GM18870 (cell line): Measurements from ENCODE around the gene NOTCH4.
A peak's percentile ranks its signal among the peaks of the same experiment; 100 is the strongest.

ENCODE experiments used
- ATAC-seq: cut with Tn5 transposase; IDR thresholded peaks from one replicate; pipeline ENCODE4 v1.9.1; 2021; ENCODE audit warnings: moderate library complexity; ENCODE audit not compliant: unreplicated experiment

Gene NOTCH4

DNA sequence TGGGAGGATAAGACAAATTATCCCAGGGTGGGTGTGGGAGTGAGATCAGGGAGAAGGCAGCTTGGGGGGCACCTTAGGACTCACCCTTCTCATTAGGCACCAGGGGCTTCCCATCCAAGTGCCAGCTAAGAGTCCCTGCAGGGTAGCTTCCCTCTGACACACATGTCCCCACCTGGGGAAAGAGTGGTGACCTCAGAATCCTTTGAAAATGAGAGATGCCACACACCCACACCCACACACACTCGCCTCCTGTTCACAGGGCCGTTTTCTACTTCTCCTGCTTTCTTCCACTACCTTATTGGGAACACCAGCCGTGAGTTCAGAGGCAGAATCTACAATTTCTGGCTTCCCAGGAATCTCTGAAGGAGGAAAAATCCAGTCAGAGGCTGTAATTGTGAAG lies 40.8 kb downstream of the NOTCH4 start:
- no peak for ATAC-seq

DNA sequence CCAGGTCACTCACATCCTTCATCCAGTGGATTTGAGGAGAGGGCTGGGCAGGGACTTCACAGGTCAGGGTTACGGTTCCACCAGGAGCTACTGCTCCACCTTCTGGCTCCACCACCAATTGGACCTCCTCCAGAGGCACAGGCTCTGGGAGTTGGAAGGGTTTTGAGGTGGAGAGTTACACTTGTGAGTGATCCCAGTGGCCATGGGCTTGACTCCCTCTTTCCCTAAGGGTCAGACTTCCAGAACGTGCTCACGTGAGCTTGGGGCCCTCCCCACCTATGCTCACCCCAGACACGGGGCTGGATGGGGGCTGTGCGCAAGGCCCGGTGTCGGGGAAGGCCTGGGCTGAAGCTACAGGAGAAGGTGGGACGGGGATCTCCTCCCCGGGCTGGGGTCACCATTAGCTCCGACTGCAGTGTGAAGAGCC lies 41.3 kb downstream of the NOTCH4 start:
- no peak for ATAC-seq

DNA sequence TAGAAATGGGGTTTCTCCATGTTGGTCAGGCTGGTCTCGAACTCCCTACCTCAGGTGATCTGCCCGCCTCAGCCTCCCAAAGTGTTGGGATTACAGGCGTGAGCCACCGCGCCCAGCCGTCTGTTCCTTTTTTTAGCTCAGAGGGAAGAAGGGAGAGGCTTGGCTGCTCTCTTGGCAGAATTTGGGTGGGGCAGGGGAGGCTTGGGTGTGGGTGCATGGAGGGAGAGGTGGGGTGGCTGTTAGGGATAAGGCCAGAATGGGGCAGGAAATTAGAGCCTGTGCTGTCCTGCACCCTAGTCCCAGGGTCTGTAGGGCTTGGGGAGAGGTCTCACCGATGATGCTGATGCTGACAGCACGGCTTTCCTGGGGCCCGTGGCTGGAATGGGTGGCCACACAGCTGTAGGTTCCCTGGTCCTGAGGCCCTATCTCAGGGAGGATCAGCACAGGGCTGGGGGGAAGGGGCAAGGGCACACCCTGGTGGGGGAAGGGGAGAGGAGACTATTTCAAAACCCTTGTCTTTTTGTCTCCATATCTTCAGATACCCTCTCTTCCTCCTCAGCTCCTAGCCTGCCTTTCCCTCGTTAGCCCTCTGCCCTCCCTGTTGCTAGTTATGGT lies 41.8 kb downstream of the NOTCH4 start:
- ATAC-seq = no peak

DNA sequence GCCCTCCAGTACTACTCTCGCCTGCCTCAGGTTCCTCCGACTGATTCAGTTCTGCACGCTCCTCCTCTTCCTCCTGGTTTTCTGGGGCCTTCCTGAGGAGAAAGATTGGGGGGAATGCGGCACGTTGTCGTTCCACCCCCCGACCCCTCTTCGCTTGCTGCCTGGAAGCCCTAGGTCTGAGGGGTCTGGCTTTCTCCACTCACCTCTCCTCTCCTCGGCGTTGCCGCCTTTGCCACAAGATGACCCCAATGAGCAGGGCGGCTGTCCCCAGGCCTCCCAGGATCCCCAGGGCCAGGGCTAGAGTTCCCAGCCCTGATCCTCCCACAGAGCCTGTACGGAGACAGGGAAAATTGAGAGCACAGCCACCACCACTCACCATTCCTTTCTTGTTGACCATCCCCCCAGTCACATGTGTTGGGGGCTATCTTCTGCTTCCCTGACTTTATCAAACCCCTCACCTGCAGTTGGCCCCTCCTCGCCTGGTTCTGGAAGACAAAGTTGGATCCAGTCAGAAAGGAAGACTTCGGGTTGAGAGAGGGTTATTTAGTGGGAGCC lies 42.6 kb downstream of the NOTCH4 start:
- ATAC-seq = no peak

DNA sequence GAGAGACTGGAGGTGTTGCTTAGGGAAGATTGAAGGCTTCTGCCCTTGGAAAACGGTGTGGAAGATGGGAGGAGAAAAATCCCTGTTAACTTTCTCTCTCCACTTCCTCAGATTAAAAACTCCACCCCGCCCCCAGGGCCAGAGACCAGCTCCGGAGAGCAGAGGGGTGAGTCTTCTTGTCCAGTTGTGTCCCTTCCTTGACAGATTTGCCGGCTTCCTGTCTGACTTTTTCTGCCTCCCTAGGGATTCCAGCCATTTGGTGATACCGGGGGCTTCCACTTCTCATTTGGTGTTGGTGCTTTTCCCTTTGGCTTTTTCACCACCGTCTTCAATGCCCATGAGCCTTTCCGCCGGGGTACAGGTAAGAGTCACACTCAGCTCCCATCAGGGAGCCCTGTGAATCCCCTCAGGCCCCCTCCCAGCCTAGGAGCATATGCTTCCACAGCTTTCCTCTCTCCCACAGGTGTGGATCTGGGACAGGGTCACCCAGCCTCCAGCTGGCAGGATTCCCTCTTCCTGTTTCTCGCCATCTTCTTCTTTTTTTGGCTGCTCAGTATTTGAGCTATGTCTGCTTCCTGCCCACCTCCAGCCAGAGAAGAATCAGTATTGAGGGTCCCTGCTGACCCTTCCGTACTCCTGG lies 44.0 kb downstream of the NOTCH4 start:
- no peak for ATAC-seq

DNA sequence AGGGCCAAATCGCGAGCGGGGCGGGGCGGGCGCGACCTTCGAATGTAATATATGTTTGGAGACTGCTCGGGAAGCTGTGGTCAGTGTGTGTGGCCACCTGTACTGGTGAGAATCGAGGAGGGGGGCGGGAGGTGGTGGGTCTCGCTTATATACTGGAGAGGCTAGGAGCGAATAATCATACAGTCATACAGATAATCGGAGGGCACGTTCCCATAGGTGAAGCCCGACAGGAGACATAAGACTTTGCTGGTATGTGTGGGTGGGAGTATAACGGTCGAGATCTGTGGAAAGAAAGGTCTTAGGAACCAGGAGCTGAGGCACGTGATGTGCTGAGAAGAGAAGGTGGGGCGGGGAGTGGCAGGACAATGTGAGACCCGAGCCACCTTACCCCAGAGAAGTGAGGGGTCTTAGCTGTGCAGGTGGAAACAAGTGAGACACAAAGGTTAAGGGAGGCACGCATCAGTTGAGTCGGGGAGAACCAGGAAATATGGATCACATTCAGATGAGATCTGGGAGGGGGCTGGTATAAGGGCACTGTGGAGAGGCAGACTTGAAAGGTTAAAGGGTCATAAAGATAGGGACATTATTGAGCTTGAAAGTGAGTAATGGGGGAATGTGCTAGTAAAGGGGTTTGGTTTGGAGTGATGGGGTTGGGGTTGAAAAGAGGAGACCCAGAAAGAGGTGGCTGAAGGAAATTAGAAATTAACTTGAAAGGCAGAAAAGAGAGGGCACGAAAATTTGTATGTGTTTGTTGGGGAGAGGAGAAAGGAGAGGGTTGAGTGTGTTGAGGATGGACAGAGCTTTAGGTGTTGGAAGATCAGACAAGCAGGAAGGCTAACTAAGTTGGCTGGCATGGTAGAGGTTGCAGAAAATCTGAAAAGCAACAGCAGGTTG lies 45.1 kb downstream of the NOTCH4 start:
- ATAC-seq = no peak

DNA sequence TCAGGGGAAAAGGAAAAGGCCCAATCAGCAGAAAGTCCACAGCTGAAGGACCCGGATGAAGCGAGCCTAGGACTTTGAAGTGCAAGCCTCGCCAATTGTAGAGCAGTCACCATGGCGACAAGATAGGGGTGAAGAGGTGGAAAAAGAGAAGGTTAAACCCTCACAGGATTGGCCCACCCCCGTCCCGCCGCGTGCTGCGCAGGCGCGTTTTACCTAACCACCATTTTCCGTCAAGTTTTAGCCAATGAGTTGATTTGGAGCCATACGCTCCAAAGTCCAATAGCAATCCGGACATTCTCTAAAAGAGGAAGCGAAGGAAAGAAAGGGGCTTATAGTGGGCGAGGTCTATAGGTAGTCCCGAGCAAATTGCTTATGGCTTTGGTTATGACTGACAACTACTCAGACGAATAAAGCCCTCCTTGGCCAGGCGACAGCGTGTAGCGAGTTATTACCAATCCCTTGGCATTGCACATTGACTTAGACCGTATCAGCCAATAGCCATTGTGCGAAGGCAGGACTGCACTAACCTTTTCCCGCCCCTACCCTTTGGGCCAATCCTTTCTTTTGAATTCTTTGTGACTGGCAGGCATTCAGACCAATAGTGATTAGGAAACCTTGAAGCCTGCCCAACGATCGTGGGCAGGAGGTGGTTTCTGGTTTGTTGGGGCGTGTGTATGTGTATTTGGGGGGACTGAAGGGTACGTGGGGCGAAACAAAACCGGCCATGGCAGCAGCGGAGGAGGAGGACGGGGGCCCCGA lies 45.9 kb downstream of the NOTCH4 start, which contains the start of gene RNF5:
TSS of gene RNF5 (plus strand) at position 618 of the 759 bp plus-strand sequence. CDS start at position 725, 107 bp downstream.
- ATAC-seq = peak; percentile 85

DNA sequence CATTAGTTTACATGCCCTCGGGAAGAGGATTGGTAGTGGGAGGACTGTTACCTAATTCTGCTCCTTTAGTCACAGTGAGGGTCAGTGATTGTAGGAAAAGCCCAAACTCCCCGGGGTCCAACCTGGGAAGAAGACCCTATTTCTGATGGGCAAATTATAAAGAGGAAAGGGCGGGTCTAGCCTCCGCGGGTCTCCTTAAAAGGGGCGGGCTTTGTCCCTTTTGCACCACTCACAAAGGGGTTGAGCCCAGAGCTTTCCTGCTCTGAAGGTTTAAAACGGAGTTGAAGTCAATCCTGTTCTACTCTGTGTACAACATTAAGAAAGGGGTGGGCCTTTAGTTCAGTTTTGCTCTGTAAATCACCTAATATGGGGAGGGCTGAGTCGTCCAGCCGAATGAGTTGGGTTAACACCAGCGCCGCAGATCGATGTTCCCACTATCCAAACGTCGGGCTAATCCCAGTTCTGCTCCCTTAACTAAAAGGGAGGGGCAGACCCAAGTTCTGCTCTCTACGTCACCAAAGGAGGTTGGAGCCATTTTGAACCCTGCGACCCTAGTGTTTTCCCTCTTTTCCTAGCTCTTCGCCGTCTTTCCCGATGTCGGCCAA lies 46.6 kb downstream of the NOTCH4 start:
- no peak for ATAC-seq

DNA sequence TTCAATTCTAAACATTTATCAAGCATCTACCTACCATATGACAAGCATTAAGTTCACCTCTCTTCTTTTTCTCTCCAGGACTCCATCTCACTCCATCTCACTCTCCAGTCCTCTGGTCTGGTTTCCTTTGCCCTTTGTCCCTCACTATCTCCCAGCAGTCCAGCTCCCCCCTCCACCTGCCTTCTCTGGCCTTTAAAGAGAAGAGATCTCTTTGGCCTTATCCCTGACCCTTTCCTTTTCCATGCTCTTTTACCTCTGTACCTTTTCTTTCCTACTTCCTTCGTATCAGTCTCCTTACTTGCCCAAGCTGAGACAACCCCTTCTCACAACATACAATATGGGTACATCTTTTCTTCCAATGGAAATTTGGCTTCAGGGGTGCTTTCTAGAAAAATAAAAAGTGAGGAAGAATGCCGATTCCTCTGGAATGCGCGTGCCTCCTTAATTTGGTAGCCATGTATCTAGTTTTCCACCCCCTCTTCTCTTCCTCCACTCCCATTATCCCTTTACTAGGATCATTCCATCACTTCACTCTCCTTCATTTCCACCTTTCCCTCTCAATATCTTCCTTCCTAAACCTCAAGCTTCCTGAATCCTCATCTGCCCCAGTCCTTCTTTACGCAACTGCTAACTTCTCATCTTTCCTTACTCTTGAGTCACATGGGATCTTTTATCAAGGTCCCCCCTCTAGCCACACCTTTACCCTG lies 47.2 kb downstream of the NOTCH4 start:
- no peak for ATAC-seq

DNA sequence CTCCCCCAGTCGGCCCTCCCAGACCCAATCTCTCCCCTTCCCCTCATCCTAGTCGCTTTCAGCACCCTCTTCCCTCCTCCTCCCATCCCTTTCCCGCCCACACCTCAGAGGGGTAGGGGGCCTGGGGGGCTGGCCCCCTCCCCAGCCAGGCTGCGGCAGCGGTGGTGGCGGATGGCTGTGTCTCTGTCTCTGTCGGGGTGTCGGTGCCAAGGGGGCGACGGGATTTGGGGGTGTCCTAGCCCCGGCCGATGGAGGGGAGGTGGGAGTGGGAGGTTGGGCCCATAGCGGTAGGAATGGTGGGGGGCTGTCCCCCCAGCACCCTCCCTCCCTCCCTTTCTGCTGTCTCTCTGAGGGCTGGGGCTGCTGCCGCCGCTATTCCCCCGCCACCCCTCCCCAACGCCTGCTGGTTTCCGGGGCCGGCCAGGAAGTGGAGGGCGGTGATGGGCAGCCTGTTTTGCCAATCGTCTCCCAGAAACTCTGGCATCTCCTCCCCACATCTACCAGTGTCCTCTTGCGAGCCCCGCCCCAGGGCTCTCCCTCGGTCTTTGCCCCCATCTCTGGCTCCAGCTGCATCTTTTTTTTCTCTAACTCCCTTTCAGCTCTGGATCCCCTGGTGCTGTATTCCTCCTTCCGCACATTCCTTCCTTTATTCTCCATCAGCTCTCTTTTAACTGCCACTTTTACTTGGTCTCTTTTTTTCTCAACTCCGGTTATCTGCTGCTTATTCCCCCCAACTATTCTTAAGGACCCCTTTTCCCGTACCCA lies 48.0 kb downstream of the NOTCH4 start, which contains the start of gene AGPAT1:
TSS of gene AGPAT1 (minus strand) at position 374 of the 765 bp plus-strand sequence. CDS start 4,588 bp downstream, outside the sequence.
- ATAC-seq = no peak

DNA sequence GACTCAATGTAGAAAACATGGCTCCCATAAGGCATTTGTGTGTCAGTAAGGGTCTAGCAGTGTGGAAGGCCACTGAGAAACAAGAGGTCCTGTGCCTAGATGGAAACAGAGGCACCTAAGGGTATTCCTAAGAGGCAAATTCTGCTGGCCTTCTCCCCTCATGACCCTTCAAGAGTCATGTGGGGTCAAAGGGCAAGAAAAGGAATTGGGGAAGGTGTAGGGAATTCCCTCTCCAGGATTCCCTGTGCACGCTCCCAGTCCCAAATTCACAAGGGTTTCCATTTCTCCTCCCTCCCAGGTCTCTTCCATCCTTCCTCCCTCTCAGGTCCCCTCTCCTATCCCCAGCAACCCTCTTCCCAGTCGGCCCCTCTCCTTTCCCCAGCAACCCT lies 48.6 kb downstream of the NOTCH4 start:
- no peak for ATAC-seq

DNA sequence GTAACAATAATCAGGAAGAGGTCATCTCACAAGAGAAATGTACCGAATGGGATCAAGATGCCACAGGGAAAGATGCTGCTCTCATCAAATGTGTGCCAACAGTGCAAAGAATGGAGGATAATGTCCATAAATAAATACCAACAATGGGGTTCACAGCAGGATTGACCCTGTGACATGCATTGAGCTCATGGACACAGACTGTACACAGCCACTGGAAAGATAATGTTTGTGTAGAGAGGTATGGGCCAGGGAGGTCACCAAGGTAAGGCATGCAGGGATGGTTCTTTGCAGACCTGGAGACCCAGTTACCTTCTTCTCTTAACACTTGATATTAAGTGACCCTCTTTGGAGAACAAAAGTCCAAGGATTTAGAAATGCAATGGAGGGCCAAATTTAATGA lies 49.5 kb downstream of the NOTCH4 start:
- ATAC-seq = no peak

DNA sequence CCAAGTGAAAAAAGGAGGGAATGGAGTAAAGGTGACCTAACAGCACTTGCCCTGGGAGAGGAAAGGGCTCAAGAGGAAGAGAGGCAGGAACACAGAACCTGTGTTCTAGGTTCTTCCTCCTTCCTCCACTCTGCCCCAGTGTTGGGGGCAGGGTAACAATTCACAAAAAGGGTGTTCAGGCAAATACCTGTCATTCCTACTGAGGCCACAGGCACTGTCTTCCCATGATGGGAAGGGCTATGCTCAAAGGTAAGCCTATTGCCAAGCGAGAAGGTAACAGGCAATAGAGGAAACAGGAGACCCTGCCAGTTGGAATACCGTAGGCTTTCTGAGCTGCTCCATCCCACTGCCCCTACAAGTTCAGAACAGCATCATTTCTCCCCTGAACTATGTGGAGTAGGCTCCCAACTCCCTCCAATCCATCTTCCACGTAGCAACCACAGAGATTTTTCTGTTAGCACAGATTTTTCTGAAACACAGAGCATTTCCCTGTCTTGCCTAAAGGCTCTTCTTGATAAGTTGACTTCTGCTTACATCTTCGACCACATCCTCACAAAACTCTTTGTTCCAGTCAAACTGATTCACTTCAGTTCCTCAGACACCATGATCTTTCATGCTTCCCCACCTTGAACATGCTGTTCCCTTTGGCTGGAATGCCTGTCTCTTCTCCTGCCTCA lies 50.7 kb downstream of the NOTCH4 start:
- ATAC-seq = no peak

DNA sequence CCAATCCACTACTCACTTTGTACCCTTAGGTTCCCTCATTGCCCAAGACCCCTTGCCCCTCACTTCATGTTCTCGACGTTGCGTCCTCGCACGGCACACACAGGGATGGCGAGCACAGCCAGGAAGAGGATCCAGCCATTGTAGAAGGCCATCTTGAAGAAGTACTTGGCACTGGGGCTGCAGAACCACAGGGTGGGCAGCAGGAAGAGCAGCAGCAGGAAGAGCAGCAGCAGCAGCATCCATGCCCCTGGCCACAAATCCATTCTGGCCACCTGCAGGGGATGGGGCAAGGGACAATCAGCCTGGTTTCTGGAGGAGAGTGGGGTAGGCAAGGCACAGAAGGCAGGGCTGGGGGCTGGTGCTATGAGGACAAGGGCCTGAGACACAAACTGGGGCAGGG lies 52.6 kb downstream of the NOTCH4 start:
- no peak for ATAC-seq

DNA sequence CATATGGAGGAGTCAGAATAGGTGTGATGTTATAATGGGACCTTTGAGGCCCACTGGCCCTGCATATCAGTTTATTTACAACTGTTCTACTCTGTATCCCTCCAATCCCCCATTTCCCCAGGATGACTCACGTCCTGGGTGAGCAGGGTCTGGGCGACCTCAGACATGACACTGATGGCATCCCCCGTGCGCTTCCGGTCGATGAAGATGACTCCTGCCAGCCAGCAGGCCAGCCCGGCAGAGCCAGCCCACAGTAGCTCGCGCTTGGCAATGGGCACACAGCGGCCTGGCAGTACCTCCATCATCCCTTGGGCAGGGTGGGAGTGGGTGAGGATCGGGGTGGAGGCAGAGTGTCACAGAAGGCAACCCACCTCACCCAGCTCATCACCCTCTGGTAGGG lies 53.6 kb downstream of the NOTCH4 start:
- ATAC-seq = no peak

DNA sequence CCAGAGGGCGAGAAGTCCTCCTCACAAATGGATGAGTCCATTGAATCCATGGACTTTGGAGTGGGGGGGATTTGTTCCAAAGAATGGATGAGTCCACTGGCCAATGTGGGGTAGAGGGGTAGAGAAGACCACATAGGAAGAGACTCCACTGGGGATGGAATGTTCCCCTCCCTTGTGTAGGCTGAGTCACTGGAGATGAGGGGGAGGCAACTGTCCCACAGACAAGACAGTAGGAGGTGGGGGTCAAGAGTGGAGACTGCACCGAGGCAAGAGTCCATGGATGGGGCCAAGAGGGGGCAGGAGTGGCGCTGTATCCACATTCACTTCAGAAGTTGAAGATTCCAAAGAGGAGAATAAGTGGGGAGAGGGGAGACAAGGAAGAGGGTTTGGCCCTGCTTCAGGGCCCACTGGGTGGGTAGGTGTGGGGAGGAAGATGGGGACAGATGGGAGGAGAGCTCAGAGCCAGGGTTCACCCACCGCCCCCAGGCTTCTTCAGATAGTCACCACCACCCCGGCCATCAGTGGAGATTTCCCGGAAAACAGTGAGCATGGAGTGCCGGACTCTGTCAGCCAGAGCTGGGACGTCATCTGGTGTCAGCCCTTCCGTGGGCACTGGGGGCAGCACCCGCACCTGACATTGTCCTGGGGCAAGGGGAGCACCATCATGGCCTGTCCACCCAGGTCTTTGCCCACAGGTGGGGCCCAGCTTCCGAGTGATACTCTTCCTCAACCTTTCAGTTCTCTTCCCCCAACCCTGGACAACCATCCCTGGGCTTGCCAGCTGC lies 54.9 kb downstream of the NOTCH4 start:
- ATAC-seq = no peak

DNA sequence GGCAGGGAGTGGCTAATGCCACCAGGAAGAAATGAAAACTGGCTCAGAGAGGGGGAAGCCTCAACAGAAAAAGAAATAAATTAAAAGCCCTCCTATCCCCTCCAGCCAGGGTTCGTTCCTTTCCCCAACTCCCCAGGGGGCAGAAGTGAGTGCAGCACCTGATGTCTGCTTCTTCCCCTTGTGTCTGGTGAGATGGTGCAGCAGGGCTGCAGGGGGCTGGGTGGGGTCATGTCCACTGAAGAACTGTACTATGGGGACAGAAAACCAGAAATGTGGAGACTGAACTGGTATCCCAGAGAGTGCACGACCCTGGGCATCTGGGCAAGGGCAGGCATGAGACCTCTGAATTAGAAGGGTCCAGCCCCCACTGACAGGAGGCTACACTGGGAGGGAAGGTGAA lies 55.5 kb downstream of the NOTCH4 start:
- ATAC-seq = no peak
